MM.1S (cell line): ENCODE data around the gene TBX18.

Source experiments
- DNase-seq: peaks from one replicate; pipeline ENCODE4 v3.0.0-alpha.2; 2015
- H2AFZ ChIP-seq: fragments of 300-600 bp; sonication (generic); 2 replicates; pipeline ENCODE4 v1.6.0; 2016; ENCODE audit warnings: antibody characterized with exemption, low read length
- H3F3A ChIP-seq: fragments of 300-600 bp; sonication (generic); 2 replicates; pipeline ENCODE4 v1.6.1; 2016; ENCODE audit warnings: mild to moderate bottlenecking, antibody characterized with exemption, low read length, moderate library complexity, mixed read lengths; ENCODE audit not compliant: insufficient read depth
- H3K27ac ChIP-seq: fragments of 300-600 bp; sonication (generic); 2 replicates; pipeline ENCODE4 v1.5.1; 2016; ENCODE audit warnings: mild to moderate bottlenecking, low read length
- H3K27me3 ChIP-seq: fragments of 300-600 bp; sonication (generic); replicated peaks from 2 replicates; pipeline ENCODE4 v1.6.0; 2016; ENCODE audit warnings: low read length; ENCODE audit not compliant: insufficient read depth
- H3K36me3 ChIP-seq: fragments of 300-600 bp; sonication (generic); replicated peaks from 2 replicates; pipeline ENCODE4 v1.6.1; 2016; ENCODE audit warnings: mild to moderate bottlenecking, low read length, mixed read lengths; ENCODE audit not compliant: insufficient read depth
- H3K4me1 ChIP-seq: fragments of 300-600 bp; sonication (generic); 2 replicates; pipeline ENCODE4 v1.6.1; 2016; ENCODE audit warnings: low read length, mixed read lengths
- H3K4me2 ChIP-seq: fragments of 300-600 bp; sonication (generic); 2 replicates; pipeline ENCODE4 v1.6.0; 2016; ENCODE audit warnings: low read depth, low read length
- H3K4me3 ChIP-seq: fragments of 300-600 bp; sonication (generic); 2 replicates; pipeline ENCODE4 v1.5.1; 2016; ENCODE audit warnings: low read length, mixed read lengths
- H3K79me2 ChIP-seq: fragments of 300-600 bp; sonication (generic); 2 replicates; pipeline ENCODE4 v1.6.1; 2016; ENCODE audit warnings: mixed run types, low read length, mixed read lengths
- H3K9ac ChIP-seq: fragments of 300-600 bp; sonication (generic); 2 replicates; pipeline ENCODE4 v1.6.1; 2016; ENCODE audit warnings: low read length, mixed read lengths
- H3K9me2 ChIP-seq: fragments of 300-600 bp; sonication (generic); replicated peaks from 2 replicates; pipeline ENCODE4 v1.6.1; 2016; ENCODE audit warnings: mild to moderate bottlenecking, low read length, mixed read lengths; ENCODE audit not compliant: insufficient read depth
- H3K9me3 ChIP-seq: fragments of 300-600 bp; sonication (generic); replicated peaks from 2 replicates; pipeline ENCODE4 v1.6.1; 2016; ENCODE audit warnings: mild to moderate bottlenecking, low read length, mixed read lengths; ENCODE audit not compliant: insufficient read depth
- H4K20me1 ChIP-seq: fragments of 300-600 bp; sonication (generic); 2 replicates; pipeline ENCODE4 v1.6.1; 2016; ENCODE audit warnings: mild to moderate bottlenecking, low read length, moderate library complexity, mixed read lengths; ENCODE audit not compliant: insufficient read depth
- EZH2 ChIP-seq: fragments of 300-600 bp; sonication (generic); optimal IDR thresholded peaks from 2 replicates; pipeline ENCODE3; 2017; ENCODE audit warnings: low read depth, mild to moderate bottlenecking, antibody characterized with exemption, low read length, mixed read lengths
- EZH2phosphoT487 ChIP-seq: fragments of 300-600 bp; sonication (generic); IDR thresholded peaks from 2 replicates; pipeline ENCODE4 v1.6.1; 2018; ENCODE audit warnings: antibody characterized with exemption, low read length
- TF ChIP-seq, protein P1 (sequence below): fragments of 300-600 bp; sonication (generic); IDR thresholded peaks from 2 replicates; pipeline ENCODE4 v1.5.1; 2016; ENCODE audit warnings: antibody characterized with exemption, low read length, mixed read lengths

Gene TBX18

DNA sequence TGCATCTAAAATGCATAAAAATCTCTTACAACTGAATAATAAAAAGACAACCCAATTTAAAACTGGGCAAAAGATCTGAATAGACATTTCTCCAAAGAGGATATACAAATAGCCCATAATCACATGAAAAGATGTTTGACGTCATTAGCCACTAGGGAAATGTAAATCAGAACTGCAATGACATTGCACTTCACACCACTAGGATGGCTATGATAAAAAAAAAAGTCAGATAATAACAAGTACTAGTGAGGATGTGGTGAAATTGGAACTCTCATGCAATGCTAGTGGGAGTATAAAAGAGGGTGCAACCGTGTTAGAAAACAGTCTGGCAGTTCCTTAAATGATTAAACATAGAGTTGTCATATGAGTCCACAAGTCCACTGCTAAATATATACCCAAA, 24.3 kb upstream of the TBX18 start:
- H3K4me1 ChIP-seq, result peaks cover 5% of the 10 kb centered on the region
- no peaks in the 10 kb centered on the region for H3K9me3 ChIP-seq
- no peak overlapping the region for H3K9ac ChIP-seq
- no peaks in the 10 kb centered on the region for H3K27me3 ChIP-seq
- H3K4me2 ChIP-seq, result no peak overlapping the region
- DNase-seq, result no peak
- H3K4me3 ChIP-seq, result no peak overlapping the region
- no peaks in the 10 kb centered on the region for H3K9me2 ChIP-seq
- TF ChIP-seq EZH2phosphoT487, result no peak
- TF ChIP-seq, protein P1, sequence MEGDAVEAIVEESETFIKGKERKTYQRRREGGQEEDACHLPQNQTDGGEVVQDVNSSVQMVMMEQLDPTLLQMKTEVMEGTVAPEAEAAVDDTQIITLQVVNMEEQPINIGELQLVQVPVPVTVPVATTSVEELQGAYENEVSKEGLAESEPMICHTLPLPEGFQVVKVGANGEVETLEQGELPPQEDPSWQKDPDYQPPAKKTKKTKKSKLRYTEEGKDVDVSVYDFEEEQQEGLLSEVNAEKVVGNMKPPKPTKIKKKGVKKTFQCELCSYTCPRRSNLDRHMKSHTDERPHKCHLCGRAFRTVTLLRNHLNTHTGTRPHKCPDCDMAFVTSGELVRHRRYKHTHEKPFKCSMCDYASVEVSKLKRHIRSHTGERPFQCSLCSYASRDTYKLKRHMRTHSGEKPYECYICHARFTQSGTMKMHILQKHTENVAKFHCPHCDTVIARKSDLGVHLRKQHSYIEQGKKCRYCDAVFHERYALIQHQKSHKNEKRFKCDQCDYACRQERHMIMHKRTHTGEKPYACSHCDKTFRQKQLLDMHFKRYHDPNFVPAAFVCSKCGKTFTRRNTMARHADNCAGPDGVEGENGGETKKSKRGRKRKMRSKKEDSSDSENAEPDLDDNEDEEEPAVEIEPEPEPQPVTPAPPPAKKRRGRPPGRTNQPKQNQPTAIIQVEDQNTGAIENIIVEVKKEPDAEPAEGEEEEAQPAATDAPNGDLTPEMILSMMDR, result no peak
- no peak for TF ChIP-seq EZH2
- H3K79me2 ChIP-seq, result no peaks in the 10 kb centered on the region
- no peaks in the 10 kb centered on the region for H4K20me1 ChIP-seq
- H3K27ac ChIP-seq, result no peak overlapping the region
- H2AFZ ChIP-seq, result no peak overlapping the region
- H3K36me3 ChIP-seq, result no peaks in the 10 kb centered on the region
- no peaks in the 10 kb centered on the region for H3F3A ChIP-seq

DNA sequence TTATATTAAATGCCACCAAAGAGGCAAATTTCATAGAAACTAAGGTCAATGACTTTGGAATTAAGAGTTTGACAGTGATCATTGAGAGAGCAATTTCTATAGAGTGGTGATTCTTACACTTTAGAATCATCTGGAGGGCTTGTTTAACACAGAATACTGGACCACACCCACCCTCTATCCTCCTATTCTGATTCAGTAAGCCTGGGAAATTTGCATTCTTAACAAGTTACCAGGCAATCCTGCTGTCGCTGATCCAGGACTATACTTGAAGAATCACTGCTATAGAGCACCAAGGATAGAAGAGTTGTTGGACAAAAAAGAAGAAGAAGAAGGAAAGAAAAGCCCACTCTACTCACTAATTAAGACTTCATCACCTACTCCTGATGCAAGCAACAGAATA, 21.3 kb upstream of the TBX18 start:
- no peak overlapping the region for H2AFZ ChIP-seq
- H3K9me2 ChIP-seq, result no peaks in the 10 kb centered on the region
- H4K20me1 ChIP-seq, result no peaks in the 10 kb centered on the region
- H3K27ac ChIP-seq, result no peak overlapping the region
- H3K27me3 ChIP-seq, result no peaks in the 10 kb centered on the region
- H3K9ac ChIP-seq, result no peak overlapping the region
- no peak for DNase-seq
- no peaks in the 10 kb centered on the region for H3F3A ChIP-seq
- H3K4me3 ChIP-seq, result no peak overlapping the region
- TF ChIP-seq EZH2phosphoT487 (no peak), EZH2 (no peak)
- TF ChIP-seq, protein P1, result no peak
- no peaks in the 10 kb centered on the region for H3K9me3 ChIP-seq
- no peaks in the 10 kb centered on the region for H3K79me2 ChIP-seq
- no peaks in the 10 kb centered on the region for H3K4me1 ChIP-seq
- H3K36me3 ChIP-seq, result no peaks in the 10 kb centered on the region
- no peak overlapping the region for H3K4me2 ChIP-seq

GRCh38 chr6:84779917-84780316, 15.5 kb upstream of the TBX18 start:
- Histone ChIP-seq H2AFZ (no peak overlapping the region), H3K4me1 (no peaks in the 10 kb centered on the region), H3K79me2 (no peaks in the 10 kb centered on the region), H3K9me2 (no peaks in the 10 kb centered on the region), H3K9ac (no peak overlapping the region), H3K9me3 (no peaks in the 10 kb centered on the region), H3K27ac (no peak overlapping the region), H4K20me1 (no peaks in the 10 kb centered on the region), H3K4me3 (no peak overlapping the region), H3K36me3 (no peaks in the 10 kb centered on the region), H3F3A (no peaks in the 10 kb centered on the region), H3K27me3 (no peaks in the 10 kb centered on the region), H3K4me2 (no peak overlapping the region)
- TF ChIP-seq EZH2, result no peak
- no peak for TF ChIP-seq EZH2phosphoT487
- TF ChIP-seq, protein P1, result no peak
- DNase-seq, result no peak
